Activated CD8-positive, alpha-beta memory T cell treated with anti-CD3 and anti-CD28 coated beads, Interleukin-2, amount 50 U/mL, for 24 hours (primary cell): ENCODE results near the gene RAB43.

ENCODE experiments used
- DNase-seq: peaks from one replicate; pipeline ENCODE4 v3.0.0-alpha.2; 2020; ENCODE audit errors: extremely low read depth

RAB43 gene

DNA sequence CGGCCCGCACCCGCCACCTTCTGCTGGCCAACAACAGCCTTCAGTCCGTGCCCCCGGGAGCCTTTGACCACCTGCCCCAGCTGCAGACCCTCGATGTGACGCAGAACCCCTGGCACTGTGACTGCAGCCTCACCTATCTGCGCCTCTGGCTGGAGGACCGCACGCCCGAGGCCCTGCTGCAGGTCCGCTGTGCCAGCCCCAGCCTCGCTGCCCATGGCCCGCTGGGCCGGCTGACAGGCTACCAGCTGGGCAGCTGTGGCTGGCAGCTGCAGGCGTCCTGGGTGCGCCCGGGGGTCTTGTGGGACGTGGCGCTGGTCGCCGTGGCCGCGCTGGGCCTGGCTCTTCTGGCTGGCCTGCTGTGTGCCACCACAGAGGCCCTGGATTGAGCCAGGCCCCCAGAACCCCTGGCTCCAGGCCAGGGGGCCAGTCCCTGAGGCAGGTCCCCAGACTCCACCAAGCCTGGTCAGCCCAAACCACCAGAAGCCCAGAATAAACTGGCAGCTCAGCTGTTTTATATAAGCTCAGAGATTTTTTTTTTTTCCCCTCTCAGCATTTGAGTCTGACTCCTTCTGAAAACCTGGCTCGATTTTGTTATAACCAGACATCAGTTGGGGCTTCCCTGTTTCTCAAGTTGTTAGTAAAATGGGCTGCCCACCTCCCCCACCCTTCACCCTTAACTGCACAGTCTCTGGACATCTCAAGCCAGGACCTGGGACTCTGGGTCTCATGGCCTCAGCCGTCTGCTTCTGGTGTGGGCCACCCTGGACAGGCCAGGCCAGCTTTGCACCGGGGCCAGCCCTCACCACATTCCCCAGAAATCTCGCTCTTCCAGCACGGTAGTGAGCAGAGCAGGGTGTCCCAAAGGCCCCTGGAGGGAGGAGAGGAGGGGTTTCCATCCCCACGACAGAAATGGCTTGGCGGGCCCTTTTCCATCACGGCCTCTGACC lies 59.4 kb downstream of the RAB43 start:
- no peak for DNase-seq

DNA sequence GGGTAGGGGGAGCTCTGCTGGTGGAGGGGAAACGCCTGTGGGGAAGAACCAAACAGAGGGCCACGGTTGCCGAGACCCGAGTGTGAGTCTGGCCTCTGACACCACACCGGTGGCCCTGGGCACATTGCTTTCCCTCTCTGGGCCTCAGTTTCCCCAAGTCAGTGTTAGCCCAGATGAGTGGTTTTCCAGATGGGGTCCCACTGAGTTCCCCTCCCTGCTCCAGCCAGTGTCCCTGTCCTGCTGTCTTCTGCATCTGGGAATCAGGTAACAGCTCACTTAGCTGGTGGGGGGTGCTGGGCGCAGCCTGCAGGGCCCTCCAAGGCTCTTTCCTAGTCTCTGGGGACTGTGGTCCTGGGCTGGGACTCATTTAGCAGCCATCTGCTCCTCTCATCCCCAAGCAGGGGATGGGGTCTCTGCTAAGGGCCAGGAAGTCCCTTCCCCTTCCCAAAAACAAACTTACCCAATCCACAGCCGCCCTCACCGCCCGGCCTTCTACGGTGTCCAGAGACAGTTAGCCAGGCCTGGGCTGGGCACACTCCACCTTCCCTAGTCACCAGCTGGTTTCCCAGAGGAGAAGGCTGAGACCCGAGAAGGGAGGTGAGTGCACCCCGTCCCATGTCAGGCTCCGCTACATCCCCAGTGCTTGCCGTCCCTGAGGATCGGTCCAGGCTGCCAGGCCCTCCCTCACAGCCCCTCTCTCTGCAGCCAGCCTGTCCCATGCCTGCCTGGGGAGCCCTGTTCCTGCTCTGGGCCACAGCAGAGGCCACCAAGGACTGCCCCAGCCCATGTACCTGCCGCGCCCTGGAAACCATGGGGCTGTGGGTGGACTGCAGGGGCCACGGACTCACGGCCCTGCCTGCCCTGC lies 60.3 kb downstream of the RAB43 start:
- DNase-seq, result no peak

DNA sequence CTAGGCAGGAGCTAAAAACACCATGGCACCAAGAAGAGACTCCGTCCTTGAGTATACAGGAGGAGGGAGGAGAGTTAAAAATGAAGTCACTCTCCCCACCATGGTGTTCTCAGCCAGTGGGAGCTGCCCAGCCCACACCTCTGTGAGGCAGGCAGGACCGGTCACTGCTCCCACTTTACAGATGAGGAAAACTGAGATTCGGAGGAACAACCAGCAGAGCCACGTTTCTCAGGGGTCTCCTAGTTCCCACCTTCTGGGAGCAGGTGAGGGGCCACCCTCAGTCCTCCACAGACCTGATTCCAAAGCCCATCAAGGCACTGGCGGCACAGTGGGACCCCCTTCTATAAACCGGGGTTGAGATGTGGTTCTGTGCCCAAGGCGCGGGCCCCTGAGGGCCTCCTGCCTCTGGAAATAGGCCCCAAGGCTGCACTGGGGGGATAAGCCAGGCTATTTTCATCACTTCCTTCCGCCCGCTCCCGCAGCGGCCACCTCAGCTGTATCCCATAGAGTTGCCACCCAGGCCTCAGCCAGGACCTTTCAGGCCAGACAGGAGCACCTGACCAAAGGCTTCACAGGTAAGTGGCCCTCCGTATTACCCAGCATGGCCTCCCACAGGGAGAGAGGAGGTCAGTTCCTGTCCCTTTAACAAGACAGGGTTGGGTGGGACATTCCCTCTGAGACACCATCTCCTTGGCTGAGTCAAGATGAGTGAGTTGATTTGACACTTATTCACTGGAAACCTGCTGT lies 61.2 kb downstream of the RAB43 start, which contains the start of gene GP9:
TSS of gene GP9 (plus strand) at position 504 of the 747 bp plus-strand sequence. CDS start 961 bp downstream, outside the sequence.
- no peak for DNase-seq

DNA sequence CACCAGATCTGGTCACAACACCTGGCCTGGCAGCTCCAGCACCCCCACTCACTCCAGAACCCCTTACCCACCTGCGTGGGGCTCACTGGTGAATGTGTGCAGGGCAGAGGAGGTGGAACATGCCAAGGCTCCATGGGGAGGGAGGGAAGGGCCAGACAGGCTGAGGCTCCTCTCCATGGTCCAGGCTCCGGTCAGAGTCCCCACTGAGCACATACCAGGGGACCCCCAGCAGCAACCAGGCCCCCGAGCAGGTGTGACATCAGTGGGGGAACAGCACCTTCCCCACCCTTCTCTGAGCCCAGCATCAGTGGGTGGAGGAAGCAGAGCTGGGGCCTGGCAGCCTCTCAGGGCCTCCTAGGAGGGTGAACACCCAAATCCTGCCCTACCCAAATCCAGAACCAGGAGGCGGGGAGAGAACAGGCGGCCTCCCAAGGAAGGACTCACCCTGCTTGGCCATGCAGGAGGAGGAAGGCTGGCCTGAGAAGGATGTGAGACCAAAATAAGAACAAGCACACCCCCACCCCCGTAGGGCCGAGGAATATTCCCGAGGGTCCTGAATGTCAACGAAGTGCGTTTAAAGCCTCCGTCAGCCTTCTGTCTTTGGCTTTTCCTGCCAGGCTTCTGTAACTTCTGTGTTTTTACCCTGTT lies 62.2 kb downstream of the RAB43 start:
- no peak for DNase-seq

DNA sequence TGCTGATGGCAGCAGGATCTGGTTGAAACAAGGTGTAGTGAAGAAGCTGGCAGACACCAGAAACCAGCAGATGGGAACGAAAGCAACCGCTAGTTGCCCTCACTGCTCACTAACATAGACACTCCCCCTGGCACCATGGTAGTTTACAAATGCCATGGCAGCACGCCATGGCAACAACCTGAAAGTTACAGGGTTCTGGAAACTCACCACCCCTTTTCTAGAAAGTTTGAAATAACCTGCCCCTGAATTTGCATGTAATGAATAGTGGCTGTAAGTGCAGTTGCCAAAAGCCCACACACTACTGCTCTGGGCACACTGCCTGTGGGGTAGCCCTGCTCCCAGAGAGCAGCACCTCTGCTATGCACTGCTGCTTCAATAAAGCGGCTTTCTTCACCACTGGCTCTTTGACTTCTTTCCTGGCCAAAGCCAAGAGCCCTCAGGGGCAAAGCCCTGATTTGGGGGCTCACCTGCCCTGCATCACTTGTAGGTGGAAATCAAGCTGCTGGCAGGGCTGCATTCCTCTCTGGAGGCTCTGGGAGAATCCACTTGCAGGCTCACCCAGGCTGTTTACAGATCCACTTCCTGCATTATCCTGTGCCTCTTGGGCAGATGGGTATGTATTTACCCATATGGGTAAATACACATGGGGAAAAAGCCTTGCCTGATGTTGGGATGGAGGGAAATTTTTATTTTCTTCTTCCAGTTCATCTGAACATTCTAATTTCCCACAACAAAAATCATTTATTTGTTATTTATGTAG lies 63.0 kb downstream of the RAB43 start:
- DNase-seq, result no peak

DNA sequence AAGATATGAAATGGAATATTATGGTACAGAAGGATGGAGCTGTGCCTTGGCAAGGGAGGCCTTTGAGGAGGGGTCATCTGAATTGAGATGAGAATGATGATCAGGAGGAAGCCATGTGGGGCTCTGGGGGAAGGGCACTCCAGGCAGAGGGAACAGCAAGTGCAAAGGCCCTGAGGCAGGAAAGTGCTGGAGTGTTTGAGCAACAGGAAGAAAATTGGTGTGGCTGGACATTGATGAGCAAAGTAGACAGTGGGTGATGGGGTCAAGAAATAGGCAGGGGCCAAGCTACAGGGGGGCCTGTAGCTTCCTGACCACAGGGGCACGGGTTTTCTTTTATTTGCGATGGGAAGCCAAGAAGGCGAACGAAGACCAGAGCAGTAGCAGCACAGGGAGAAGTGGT lies 64.4 kb downstream of the RAB43 start:
- DNase-seq, result no peak

DNA sequence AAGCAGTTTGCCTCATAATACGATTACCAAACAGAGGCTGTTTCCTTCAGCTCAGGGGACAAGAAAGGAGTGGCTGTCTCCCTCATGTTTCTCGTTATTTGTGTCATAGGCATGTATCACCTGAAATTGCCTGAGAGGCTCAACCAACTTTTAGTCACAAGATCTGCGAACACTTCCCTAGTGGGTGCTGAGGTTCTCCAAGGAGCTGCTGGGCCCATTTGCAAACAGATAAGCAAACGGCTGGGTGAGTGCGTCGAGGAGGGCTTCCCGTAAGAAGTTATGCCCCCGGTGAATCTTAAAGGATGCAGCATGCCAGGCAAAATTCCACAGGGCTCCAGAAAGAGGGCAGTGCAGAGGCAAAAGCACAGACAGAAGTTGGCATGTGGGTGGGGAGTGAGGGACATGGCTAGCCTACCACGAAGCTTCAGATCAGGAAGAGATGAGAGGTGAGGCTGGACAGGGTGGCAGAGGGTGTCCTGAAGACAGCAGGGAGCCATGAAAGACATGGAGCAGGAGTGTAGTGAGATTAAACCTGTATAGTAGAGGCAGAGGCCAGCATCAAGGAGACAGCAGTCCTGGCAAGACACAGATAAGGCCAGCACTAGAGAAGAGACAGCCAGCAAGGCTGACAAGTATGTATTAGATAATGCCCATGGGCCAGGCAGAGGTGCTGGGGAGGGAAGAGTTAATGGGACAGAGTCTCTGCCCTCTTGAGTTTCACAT lies 65.0 kb downstream of the RAB43 start:
- no peak for DNase-seq

DNA sequence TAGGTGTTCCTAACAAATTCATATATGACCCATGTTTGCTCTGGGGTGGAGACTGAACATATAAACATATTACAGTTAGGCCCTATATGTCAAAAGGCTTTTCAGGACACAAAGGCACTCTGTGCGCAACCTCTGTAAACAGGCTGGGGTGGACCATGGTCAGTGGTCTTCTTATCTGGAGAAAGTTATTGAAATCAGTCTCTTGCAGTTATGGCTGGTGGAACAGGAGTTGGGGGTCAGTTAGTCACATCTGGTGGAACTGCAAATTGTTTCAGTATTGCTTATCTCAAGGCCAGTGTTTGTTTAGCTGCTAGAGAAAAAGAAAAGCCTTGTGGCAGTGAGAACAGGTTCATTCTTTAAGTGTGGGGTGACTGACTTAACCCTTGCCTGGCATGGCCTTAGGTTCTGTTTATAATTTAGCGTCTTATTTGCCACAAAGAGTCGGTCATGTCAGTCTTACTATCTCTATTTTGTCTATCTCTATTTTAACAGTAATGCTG lies 66.9 kb downstream of the RAB43 start:
- no peak for DNase-seq

DNA sequence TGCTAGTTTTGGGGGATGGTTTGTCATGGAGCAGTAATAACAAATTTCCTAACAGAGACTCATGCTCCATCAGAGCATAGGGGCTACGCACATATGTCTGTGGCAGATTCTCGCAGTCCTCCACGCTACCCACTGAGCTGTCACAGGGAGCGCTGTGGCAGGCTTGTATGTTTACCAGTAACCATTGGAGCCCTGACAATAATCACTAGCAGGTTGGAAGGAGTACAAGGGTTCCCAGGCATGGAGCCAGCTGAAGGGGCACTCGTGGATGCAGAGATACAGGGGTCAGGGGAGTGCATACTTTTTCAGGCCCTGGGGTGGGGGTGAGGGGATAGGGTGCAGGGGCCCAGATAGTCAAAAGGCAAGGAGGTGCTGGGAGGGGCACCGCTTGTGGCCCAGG lies 68.9 kb downstream of the RAB43 start:
- DNase-seq, result no peak

DNA sequence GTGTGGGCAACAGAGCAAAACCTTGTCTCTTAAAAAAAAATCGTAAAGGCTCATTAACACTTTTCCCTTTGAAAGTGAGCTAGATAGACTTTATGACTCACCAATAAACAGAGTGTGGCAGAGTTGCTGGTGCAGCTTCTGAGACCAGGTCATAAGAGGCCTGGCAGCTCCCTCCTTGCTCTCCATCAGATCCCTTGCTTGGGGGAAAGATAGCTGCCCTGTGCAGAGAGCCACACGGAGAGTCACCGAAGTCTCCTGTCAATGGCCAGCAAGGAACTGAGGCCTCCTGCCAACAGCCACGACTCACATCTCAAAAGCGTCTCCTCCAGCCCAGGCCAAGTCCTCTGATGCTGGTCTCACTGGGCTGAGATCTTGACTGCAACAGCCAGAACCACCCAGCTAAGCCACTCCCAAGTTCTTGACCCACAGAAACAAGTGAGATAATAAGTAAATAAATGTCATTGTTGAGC lies 69.7 kb downstream of the RAB43 start:
- no peak for DNase-seq

DNA sequence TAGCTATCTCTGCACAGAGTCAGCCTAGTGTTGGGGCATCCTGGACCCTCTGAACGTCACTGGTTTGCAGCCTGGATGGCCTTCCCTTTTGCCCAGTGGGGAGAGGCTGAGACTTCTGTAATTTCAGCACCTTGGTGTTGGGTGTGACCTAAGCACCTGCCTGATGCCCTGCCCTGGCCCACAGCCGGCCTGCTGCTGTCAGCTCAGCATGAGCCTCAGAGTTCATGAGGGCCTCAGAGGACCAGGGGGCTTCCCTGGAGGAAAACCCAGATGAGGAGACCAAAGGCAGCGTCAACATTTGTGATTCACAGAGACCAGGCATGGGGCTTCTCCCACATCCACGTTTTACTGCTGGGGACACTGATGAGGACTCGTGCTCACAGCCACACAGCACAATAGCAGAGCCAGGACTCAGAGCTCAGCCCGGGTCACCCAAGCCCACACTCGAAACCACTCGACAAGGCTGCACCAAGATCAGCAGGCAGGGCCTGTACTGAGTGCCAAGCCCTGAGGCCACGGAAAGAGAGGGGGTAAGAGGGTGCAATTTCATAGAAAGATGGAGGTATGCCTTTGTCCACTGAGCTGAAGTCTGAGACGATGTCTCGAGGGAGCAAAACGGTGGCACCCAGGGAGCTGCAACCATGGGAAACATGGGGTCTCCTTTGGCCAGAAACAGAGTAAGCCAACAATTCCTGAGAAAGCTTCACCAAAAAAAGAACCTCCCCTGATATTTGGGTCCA lies 70.9 kb downstream of the RAB43 start:
- no peak for DNase-seq

DNA sequence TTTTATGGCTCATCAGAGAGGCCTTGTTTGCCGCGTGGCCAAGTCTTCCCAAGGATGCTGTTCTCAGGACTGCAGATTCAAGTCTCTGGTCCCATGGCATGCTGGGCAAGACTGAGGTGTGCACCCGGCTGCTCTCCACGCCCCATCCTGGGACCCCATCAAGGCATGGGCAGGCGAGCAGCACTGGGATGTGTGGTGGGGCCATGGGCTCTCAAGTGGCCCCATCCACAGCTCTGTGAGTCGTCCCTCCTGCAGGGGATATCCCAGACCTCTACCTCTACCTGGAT lies 74.1 kb downstream of the RAB43 start:
- no peak for DNase-seq

DNA sequence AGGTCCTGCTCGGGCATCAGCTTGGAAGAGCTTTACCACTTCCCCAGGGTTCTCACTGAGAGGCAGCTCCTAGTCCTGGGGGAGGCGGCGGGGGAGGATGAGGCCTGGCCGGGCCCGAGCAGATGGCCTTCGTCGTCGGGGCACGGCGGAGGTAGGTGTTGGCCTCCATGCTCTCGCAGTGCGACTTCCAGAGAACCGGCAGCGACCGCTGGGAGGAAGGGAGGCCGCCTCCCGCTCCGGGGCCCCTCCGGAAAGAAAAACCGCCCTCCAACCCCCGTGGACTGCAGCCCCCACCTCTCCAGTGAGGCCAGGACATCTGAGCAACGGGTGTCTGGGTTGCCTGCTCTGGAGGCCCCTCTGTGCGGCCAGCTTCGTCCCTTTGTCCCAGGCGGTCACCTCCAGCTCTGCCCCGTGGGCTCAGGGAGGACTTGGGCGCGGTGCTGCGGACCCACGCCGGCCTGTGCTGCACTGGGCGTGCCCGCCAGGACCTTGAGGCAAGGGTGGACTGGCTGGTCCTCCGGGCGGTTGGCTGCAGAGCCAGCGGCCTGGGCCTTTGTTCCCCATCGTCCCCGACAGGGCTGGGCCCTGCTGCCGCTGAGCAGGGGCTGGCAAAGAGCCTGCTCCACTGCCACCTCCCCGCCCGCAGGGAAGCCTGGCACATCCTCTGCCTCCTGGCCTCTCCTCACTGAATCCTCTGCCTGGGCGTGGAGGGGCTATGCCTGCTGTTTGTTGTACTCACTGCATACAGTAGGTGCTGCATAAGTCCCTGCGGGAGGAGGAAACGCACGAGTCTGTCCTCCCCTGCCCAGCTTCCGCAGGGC lies 74.7 kb downstream of the RAB43 start:
- DNase-seq, result no peak

DNA sequence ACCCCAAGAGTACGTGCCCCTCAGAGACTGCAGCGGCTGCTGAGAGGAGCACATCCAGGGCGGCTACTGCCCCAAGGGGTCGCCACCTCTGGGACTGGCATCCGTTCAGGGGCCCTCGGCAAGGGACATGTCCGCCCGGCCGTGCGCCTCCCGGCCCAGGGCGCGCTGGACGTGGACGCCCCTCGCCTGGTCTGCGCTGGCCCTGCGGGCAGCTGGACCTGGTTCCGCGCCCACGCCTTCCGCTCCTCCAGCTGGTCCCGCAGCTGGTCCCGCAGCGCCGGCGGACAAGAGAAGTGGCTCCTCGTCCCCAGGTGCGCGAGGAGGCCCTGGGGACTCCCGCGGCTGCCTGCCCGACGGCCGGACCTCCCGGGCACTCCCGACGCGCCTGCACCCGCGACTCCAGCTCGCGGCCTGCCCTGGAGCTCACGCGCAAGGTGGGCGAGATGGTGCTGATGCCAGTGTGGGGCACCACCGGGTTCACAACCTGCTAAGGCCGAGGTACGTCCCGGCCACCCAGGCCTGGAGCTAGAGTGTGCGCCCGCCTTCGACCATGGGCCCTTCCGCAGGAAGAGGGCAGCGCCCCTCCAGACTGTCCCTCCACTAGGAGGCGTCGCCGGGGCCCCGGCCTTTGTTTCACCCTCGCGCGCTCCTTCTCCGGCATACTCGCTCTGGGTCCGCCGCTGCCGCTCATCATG lies 75.4 kb downstream of the RAB43 start:
- DNase-seq, result no peak

DNA sequence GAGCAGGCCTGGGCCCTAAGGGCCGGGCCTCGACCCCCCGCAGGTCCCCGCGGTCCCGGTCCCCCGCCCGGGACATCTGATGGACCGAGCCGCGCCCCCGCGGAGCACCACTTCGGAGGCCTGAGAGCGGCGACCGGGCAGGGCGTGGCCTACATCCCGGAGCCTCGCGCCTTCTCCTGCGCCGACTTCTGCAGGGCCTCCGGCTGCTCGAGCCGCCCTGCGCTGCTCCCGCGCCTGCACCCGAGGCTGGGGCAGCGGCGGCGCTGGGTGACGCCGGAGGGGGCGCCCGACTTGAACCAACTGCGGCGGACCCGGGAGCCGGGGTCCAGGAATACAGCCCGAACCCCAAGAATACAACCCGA lies 75.9 kb downstream of the RAB43 start:
- no peak for DNase-seq

DNA sequence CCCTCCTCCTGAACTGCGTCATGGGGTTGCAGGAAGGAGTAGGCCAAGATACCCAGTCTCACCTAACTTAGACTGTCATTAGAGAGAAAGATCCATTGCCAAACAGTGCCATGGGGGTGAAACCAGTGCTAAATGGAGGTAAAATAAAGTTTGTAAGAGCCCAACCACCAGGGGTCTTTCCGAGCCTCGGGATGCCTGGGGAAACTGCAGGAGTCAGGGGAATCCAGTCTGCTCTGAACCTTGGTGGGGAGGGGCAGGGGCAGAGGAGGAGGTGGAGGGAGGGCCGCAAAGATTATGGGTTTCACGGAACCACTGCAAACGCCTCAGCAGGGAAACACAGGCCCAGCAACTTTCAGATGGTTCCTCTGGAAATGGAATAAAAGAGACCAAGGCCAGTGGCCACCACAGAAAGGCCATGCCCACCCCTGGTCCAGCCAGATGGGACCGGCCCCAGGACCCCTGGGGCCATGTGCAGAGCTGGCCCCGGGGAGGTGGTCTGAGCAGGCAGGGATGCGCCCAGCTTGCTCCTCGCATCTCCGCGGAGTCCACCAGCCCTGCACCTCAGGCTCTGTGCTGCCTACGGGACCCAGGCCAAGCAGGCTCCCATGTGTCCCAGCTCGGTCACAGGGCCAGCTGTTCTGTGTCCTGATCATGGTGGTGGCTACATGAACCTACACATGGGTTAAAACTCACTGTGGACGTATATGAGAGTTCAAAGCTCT lies 80.9 kb downstream of the RAB43 start:
- DNase-seq, result no peak

DNA sequence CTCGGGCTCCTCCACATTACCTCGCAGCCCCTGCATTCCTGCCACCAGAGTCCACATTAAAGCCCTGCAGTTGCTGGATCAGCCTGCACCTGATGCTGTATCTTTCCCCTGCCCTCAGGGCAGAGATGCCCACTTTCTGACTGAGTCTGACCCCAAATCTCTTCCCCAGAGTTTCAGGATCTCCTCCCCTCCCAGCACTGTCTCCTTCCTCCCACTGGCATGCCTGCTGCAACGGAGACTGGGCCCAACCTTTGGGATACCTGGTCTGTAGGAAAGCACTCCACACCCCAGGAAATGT lies 81.6 kb downstream of the RAB43 start:
- no peak for DNase-seq
